ENCODE measurements around the gene LANCL3. TPM values are rescaled to one million over a fixed set of nuclear protein-coding genes. Genes with fewer than 3 reads are reported as not detected.
"Not testable (repeated sequence)": the region's sequence is repeated elsewhere in the genome, so short reads cannot be mapped to it uniquely, and the experiment has no call there.

Gene LANCL3
- not detected in 2 replicates for total RNA-seq (2014; rRNA removed; shearing (Covaris generic))
- polyA plus RNA-seq (2015; cell fraction: cytosol; rRNA removed): 0.01 TPM in 2 replicates
- 0.01 TPM in 1 of 2 replicates, not detected in the other for polyA plus RNA-seq (2015; cell fraction: nucleus; rRNA removed)

DNA sequence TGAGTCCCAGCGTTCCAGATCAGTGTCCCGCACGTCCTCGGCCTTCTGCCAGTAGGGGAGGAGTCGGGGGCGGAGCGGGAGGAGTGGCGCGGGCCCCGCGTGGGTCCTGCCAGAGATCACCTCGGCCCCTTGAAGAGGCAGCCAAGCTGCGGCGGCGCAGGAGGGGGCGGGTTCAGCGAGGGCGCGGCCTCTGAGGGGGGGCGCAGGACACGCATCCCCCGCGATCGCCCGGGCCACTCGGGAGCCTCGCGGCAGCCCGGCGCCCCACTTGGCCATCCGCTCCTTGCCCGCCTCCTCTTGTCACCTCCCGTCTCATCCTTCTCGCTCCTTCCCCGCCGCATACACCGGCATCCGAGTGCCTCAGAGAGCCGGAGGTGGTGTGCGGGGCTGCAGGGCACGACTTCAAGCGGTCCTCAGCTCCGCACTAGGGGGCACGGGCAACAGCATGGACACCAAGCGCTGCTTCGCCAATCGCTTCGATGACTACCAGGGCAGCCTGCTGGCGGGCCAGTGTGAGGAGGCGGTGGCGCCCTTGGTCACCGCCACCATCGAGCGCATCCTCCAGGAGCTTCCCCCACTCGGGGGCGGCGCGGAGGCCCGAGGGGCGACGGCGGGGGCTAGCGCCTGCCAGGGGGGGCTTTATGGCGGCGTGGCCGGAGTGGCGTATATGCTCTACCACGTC, at the start of gene LANCL3:
LANCL3 (plus strand) TSS at position 236 of the 682 bp plus-strand sequence; CDS start at position 446, 210 bp downstream.
- DNase-seq (ENCODE audit: low read depth, low spot score); in situ Hi-C loops (cut with HindIII; ENCODE audit: low pct_unique_long_range_greater_than_20kb, low sequenced_read_pairs): not testable (repeated sequence)

DNA sequence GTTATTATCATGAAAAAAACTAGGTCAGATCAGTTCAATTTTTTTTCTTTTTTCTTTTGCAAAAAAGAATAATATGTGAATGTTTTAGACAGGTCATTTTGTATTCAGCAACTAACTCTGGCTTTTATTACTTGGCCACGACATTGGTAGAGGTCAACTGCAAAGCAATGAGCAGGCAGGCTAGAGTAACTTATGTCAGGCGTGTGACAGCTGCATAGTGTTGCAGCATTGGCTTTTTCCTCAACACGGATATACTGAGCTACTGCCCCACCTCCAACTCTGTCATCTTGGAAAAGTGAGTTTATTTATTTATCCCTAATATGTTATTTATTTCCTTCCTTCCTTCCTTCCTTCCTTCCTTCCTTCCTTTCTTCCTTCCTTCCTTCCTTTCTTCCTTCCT, 47.8 kb upstream of the LANCL3 start:
- DNase-seq (ENCODE audit: low read depth, low spot score); in situ Hi-C loops (cut with HindIII; ENCODE audit: low pct_unique_long_range_greater_than_20kb, low sequenced_read_pairs): not testable (repeated sequence)

DNA sequence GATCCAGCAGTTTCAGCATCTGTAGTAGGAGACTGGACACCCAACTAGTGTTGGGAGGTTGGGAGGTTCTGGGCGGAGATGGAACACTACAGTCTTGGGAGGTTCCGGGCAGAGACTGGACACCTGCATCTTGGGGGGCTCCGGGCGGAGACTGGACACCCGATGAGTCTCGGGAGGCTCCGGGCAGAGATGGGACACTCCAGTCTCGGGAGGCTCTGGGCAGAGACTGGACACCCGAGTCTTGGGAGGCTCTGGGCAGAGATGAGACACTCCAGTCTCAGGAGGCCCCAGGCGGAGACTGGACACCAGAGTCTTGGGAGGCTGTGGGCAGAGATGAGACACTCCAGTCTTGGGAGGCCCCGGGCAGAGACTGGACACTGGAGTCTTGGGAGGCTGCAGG, 29.5 kb upstream of the LANCL3 start:
- in situ Hi-C loops (cut with HindIII; ENCODE audit: low pct_unique_long_range_greater_than_20kb, low sequenced_read_pairs): no loop called here
- no peak for DNase-seq (ENCODE audit: low read depth, low spot score)

DNA sequence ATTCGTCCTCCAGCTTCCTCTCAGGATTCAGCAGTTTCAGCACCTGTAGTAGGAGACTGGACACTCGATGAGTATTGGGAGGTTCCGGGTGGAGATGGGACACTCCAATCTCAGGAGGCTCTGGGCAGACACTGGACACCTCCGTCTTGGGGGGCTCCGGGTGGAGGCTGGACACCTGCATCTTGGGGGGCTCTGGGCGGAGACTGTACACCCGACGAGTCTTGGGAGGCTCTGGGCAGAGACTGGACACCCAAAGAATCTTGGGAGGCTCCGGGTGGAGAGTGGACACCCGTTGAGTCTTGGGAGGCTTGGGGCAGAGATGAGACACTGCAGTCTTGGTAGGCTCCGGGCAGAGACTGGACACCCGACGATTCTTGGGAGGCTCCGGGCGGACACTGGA, 28.7 kb upstream of the LANCL3 start:
- in situ Hi-C loops (cut with HindIII; ENCODE audit: low pct_unique_long_range_greater_than_20kb, low sequenced_read_pairs): no loop called here
- DNase-seq (ENCODE audit: low read depth, low spot score): no peak

DNA sequence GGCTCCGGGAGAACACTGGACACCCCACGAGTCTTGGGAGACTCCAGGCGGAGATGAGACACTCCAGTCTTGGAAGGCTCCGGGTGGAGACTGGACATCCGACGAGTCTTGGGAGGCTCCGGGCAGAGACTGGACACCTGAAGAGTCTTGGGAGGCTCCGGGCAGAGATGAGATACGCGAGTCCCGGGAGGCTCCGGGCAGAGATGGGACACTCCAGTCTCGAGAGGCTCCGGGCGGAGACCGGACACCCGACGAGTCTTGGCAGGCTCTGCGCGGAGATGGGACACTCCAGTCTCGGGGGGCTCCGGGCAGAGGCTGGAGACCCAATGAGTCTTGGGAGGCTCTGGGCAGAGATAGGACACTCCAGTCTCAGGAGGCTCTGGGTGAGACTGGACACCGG, 28.1 kb upstream of the LANCL3 start:
- in situ Hi-C loops (cut with HindIII; ENCODE audit: low pct_unique_long_range_greater_than_20kb, low sequenced_read_pairs): no loop called here
- DNase-seq (ENCODE audit: low read depth, low spot score): no peak

DNA sequence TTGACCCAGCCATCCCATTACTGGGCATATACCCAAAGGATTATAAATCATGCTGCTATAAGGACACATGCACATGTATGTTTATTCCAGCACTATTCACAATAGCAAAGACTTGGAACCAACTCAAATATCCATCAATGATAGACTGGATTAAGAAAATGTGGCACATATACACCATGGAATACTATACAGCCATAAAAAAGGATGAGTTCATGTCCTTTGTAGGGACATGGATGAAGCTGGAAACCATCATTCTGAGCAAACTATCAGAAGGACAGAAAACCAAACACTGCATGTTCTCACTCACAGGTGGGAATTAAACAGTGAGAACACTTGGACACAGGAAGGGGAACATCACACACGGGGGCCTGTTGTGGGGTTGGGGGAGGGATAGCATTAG, 26.9 kb upstream of the LANCL3 start:
- in situ Hi-C loops (cut with HindIII; ENCODE audit: low pct_unique_long_range_greater_than_20kb, low sequenced_read_pairs); DNase-seq (ENCODE audit: low read depth, low spot score): not testable (repeated sequence)

DNA sequence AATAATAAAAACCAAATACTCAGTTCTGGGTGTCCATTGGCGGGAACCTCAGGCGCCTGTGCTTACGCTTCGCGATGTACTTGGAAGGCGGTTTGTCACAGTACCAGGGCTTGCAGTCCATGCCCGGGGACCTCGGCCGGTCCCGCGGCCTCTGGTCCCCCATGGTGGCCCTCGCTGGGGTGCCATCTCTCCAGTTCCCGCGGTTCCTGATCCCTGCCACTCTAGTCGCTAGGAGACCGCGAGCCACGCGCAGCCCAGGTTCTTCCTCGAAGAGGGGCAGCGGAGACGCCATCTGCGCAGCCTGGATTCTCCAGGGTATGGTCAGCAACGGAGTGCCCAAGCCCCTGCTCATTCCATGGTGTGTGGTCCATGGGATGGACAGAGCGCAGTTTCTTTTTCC, 26.4 kb upstream of the LANCL3 start:
- no peak for DNase-seq (ENCODE audit: low read depth, low spot score)
- in situ Hi-C loops (cut with HindIII; ENCODE audit: low pct_unique_long_range_greater_than_20kb, low sequenced_read_pairs): no loop called here

DNA sequence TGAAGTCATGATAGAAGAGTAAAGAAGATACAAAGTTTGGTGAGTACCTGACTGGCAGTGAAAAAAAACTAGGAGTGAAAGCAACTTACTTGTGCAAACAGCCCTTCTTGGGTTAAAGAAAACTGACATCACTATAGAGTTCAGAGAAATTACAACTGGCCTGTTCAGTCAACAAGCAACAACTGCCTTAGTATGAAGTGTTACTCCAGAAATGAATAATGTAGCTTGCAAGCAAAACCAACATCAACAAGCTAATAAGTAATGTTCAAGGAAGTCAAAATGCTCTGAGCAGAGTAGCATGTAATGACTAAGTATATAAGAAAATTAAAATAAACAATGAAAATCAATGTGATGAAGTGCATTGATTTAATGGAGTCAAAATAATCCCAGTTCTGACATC, 21.8 kb upstream of the LANCL3 start:
- DNase-seq (ENCODE audit: low read depth, low spot score): not testable (repeated sequence)

DNA sequence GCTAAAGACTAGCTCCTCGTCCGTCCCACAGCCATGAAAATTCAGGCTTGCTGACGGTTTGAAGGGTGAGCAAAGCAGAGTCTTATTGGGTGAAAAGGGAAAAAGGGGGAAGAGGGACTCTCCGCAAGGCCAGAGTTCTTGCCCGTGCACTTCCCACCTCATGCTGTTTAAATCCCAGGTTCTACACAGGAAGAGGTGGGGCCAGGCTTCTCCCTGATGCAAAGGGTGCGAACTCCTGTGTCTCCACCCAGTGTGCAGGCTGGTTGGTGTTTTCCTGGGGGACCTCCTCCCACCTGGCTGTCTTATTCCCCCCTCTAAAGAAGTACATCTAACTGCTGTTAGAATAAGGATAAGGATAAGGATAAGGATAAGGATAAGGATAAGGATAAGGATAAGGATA, 18.0 kb upstream of the LANCL3 start:
- DNase-seq (ENCODE audit: low read depth, low spot score): no peak
- in situ Hi-C loops (cut with HindIII; ENCODE audit: low pct_unique_long_range_greater_than_20kb, low sequenced_read_pairs): no loop called here

More for the DNA sequence above, 21.8 kb upstream of the LANCL3 start:
- in situ Hi-C loops (cut with HindIII; ENCODE audit: low pct_unique_long_range_greater_than_20kb, low sequenced_read_pairs): not testable (repeated sequence)

DNA sequence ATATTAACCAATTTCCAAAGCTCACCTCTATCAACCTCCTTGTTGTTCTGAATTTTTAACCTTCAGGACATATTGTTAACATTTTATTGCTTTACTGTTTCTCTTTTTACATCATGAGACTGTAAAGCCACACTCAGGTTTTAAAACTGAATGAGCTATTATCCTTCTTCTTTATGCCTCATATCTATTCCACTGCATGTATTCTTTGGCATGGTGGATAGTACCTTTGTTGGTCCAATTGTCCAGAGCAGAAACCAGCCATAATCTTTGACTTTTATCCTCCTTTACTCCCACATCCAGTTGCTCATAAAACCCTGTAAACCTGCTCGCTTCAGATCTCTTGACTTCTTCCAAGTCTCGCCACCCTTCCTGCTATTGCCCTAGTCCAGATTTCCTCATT, 6.2 kb upstream of the LANCL3 start:
- in situ Hi-C loops (cut with HindIII; ENCODE audit: low pct_unique_long_range_greater_than_20kb, low sequenced_read_pairs); DNase-seq (ENCODE audit: low read depth, low spot score): not testable (repeated sequence)

DNA sequence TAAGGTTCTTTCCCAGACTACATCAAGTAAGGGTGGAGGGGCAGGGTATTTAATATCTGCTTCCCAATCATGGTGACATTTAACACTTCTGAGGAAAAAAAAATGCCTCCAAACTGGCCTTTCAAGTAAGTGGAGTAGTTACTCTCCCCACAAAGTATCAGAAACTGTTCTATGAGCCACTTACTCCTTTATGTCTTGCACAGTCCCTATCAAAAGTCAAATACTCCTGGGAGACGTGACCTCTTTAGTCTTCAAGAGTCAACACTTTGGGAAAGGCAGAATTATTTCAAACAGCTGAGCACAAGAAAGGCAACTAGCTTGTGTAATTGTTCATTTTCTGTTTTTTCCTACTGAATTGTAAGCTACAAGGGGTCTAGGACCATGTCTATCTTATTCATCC, 1.1 kb upstream of the LANCL3 start:
- DNase-seq (ENCODE audit: low read depth, low spot score); in situ Hi-C loops (cut with HindIII; ENCODE audit: low pct_unique_long_range_greater_than_20kb, low sequenced_read_pairs): not testable (repeated sequence)

DNA sequence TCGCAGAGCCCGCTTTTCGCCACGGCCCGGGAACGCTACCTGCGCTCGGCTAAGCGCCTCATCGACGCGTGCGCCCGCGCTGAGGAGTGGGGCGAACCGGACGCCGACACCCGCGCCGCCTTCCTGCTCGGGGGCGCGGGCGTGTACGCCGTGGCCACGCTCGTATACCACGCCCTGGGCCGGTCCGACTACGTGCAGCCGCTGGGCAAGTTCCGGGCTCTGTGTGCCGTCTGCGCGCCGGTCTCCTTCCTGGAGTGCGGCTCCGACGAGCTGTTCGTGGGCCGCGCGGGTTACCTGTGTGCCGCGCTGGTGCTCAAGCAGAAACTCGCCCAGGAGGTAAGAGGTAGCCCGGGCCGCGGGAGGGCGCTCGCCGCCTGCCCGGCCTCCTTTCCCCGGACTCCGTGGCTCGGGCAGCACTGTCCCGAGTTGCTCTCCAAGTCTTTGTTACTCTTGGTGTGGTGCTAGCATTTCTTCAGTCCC, 687 bp downstream of the LANCL3 start:
- in situ Hi-C loops (cut with HindIII; ENCODE audit: low pct_unique_long_range_greater_than_20kb, low sequenced_read_pairs): not testable (repeated sequence)
- peak; percentile 26 for DNase-seq (ENCODE audit: low read depth, low spot score)

DNA sequence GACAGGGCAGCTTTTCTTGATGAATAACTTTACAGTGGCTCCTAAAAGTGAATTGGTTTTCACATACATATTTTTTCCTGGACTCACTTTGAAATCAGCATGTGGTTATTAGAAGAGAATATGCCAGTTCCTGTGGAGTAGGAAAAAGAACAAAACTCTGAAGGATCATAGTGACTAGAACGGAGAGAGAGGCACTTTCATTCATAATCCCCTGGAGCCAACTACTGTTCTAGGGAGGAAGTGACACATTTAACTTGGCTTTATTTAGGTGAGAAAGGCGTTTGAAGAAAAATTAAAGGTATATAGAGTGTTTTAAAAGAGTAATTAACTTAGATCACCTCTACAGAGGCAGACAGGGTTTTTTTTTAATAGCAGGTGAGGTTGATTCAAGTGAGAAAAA, 1.7 kb downstream of the LANCL3 start:
- in situ Hi-C loops (cut with HindIII; ENCODE audit: low pct_unique_long_range_greater_than_20kb, low sequenced_read_pairs); DNase-seq (ENCODE audit: low read depth, low spot score): not testable (repeated sequence)

DNA sequence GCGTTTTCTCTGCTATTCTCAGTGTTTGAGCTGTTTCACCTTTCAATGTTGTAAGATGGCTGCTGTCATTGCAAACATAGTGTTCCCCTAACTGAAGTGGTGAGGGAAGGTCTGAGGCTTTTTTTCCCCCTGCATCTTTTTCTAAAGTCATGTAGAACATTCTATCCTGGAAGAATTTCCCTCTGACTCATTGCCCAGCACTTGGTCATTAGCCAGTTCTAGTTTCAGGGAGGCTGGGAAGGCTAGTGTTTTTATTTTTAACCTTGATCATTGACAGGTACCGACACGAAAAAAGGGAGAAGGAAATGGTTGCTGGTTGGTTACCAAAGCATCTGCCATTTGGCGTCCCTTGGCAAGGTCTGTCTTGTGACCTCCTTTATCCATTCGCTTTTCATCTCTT, 6.6 kb downstream of the LANCL3 start:
- in situ Hi-C loops (cut with HindIII; ENCODE audit: low pct_unique_long_range_greater_than_20kb, low sequenced_read_pairs): no loop called here

DNA sequence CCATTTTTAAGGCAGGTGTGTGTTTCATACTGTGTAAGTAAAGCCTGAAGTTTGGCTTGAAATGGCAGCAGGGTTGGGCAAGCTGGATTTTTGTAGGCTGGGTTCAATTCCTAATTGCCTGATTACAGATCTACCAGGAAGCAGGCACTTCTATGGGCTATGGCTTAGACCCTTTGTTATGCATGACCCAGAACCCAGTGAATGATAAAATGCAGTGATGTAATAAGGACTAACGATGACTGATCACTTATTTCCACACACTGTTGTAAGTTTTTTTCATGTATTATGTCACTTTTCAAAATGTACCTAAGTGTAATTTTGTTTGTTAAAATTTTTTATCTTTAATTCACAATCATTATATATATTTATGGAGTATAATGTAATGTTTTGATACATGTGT, 8.6 kb downstream of the LANCL3 start:
- in situ Hi-C loops (cut with HindIII; ENCODE audit: low pct_unique_long_range_greater_than_20kb, low sequenced_read_pairs): no loop called here
- no peak for DNase-seq (ENCODE audit: low read depth, low spot score)

More for the DNA sequence above, 6.6 kb downstream of the LANCL3 start:
- no peak for DNase-seq (ENCODE audit: low read depth, low spot score)

DNA sequence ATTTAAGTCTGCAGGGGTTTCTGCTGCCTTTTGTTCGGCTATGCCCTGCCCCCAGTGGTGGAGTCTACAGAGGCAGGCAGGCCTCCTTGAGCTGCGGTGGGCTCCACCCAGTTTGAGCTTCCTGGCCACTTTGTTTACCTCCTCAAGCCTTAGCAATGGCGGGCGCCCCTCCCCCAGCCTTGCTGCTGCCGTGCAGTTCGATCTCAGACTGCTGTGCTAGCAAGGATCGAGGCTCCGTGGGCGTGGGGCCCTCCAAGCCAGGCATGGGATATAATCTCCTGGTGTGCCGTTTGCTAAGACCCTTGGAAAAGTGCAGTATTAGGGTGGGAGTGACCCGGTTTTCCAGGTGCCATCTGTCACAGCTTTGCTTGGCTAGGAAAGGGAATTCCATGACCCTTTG, 15.9 kb downstream of the LANCL3 start:
- DNase-seq (ENCODE audit: low read depth, low spot score); in situ Hi-C loops (cut with HindIII; ENCODE audit: low pct_unique_long_range_greater_than_20kb, low sequenced_read_pairs): not testable (repeated sequence)

DNA sequence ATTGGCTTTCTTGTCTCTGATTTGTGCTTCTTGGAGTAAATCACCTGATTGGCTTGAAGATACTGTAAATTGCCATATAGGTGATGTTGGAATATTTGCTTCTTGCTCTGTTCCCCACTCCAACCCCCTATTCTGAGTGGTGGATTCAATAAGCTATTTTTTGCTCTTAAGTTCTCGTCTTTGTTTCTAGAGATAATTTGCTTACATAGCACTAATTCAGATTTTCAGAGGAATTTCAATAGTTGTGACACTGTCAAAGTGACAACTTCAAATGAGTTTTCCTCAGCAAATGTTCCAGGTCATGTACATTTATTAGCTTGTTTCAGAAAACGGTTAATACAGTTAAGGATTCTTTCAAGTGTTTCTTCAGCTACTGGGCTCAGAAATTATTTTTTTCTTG, 18.6 kb downstream of the LANCL3 start:
- in situ Hi-C loops (cut with HindIII; ENCODE audit: low pct_unique_long_range_greater_than_20kb, low sequenced_read_pairs): no loop called here
- DNase-seq (ENCODE audit: low read depth, low spot score): no peak

DNA sequence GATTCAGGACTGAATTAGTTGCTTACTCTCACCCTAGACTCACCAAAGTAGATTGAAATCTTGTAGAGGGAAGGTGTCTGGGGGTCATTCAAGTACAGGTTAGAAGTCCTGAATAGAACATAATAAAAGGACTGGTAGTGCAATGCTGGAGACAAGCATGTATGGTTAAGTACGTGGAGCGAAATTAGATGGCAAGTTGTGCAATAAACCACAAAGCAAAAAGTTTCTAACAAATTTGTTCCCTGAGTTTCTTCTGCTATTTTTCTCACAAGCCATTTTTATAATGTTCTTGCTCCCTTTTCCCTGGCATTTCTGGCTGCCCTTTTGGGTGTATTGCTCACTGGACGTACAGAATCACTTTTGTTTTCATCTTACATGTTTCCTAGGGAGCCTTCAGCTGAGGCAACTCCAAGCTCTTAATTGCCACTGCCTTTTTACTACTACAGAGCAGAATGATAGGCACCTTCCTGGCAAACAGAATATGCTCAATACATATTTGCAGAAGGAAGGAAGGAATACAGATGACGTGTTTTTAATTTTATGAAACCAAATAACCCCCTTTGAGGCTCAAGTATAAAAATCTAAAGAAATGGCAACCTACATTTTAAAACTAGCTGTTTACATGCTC, 23.4 kb downstream of the LANCL3 start:
- in situ Hi-C loops (cut with HindIII; ENCODE audit: low pct_unique_long_range_greater_than_20kb, low sequenced_read_pairs): no loop called here
- DNase-seq (ENCODE audit: low read depth, low spot score): no peak

DNA sequence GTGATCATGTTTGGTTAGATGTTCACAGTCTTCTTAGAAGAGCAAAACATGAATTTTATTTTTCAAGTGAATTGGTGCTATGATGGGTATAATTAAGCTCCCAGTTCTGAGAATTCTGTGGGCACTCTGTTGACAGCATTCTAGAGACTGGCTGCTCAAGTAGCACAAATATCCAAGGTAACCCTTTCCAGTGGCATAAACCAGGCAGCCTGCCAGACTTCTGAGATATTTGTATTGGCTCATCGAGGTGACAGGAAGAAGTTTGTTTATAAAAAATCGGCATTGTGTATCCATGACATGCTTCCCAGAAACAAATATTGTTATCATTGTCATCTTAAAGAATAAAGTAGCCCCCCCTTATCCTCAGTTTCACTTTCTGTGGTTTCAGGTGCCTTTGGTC, 28.3 kb downstream of the LANCL3 start:
- DNase-seq (ENCODE audit: low read depth, low spot score): no peak
- in situ Hi-C loops (cut with HindIII; ENCODE audit: low pct_unique_long_range_greater_than_20kb, low sequenced_read_pairs): no loop called here
